ENCODE results near the gene TARBP2. TPM values are rescaled to one million over a fixed set of nuclear protein-coding genes. Genes with fewer than 3 reads are reported as not detected.

TARBP2 gene
- total RNA-seq, 4 donors from 2014 or later = 25.7 to 30.3 (median 27.2) TPM

DNA sequence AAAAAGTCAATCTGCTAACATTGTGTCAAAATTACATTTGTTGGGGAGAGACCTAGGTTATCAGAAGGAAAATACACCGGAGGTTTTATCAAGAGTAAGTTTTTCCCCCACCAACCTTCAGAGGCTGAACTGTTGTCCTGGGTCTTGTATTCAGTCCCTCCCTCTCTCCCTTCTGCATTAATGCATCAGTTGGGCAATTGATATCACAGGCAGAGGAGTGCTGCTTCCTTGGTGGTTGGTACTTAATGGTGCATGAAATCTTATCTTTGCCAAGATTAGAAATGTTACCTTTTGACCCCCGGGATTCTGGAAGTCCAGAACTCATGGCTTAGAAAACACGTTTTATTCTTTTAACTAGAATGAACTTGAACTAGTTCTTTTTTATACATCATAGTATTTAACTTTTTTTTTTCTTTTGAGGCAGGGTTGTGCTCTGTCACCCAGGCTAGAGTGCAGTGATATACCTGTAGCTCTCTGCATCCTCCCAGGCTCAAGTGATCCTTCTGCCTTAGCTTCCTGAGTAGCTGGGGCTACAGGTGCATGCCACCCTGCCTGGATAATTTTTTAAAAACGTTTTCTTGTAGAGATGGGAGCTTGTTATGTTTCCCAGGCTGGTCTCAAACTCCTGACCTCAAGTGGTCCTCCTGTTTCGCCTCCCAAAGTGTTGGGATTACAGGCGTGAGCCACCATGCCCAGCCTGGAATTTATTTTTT lies 44.3 kb upstream of the TARBP2 start:
- DNase-seq = no peak
- TF ChIP-seq, protein P1, sequence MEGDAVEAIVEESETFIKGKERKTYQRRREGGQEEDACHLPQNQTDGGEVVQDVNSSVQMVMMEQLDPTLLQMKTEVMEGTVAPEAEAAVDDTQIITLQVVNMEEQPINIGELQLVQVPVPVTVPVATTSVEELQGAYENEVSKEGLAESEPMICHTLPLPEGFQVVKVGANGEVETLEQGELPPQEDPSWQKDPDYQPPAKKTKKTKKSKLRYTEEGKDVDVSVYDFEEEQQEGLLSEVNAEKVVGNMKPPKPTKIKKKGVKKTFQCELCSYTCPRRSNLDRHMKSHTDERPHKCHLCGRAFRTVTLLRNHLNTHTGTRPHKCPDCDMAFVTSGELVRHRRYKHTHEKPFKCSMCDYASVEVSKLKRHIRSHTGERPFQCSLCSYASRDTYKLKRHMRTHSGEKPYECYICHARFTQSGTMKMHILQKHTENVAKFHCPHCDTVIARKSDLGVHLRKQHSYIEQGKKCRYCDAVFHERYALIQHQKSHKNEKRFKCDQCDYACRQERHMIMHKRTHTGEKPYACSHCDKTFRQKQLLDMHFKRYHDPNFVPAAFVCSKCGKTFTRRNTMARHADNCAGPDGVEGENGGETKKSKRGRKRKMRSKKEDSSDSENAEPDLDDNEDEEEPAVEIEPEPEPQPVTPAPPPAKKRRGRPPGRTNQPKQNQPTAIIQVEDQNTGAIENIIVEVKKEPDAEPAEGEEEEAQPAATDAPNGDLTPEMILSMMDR (IDR thresholded peaks at IDR 0.05) = no peak
- TF ChIP-seq POLR2A (IDR thresholded peaks at IDR 0.05) = no peak
- H3K9me3 ChIP-seq = no peaks in the 10 kb centered on the region
- H3K27ac ChIP-seq = no peak overlapping the region
- no peak overlapping the region for H3K4me3 ChIP-seq
- H3K4me1 ChIP-seq = peaks cover 0 to 27% (median 5%) of the 10 kb centered on the region in 4 donors
- peaks cover 0 to 77% (median 3%) of the 10 kb centered on the region in 3 donors for H3K36me3 ChIP-seq
- H3K27me3 ChIP-seq = no peaks in the 10 kb centered on the region

DNA sequence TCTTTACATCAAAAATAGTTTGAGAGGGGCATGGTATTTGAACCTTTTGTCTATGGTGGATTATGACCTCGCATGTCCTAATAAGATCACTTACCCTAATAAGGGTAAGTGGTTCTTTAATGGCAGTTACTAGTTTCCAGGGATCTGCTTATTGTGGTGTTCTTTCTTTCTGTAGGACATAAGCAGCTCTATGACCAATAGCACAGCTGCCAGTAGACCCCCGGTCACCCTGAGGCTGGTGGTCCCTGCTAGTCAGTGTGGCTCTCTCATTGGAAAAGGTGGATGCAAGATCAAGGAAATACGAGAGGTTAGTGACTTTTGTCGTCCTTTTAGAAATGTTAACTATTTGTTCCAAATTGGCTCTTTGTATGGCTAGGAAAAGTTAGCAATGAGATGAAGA lies 42.0 kb upstream of the TARBP2 start:
- no peaks in the 10 kb centered on the region for H3K27me3 ChIP-seq
- DNase-seq = no peak
- H3K4me1 ChIP-seq = peaks cover 0 to 14% (median 0%) of the 10 kb centered on the region in 4 donors
- TF ChIP-seq, protein P1 (IDR thresholded peaks at IDR 0.05) = no peak
- no peak for TF ChIP-seq POLR2A (IDR thresholded peaks at IDR 0.05)
- H3K36me3 ChIP-seq = peaks cover 0 to 100% (median 3%) of the 10 kb centered on the region in 3 donors
- no peaks in the 10 kb centered on the region for H3K9me3 ChIP-seq
- no peak overlapping the region for H3K4me3 ChIP-seq
- H3K27ac ChIP-seq = no peak overlapping the region

DNA sequence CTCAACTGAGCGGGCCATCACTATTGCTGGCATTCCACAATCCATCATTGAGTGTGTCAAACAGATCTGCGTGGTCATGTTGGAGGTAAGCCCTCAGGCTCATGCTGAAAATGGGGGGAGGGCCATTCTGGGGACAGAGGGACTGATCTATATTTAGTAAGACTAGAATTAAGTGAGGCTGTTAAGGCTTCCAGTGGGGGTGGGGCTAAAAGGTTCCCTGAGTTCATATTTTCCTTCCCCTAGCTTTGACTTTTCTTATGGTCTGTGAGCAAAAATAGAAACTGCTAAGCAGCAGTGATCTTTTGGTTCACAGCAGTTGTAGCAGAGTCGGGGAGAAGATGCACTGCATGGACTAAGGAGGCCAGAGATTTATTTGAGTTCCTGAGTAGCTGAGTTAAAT lies 40.0 kb upstream of the TARBP2 start:
- Histone ChIP-seq H3K27me3 (no peaks in the 10 kb centered on the region), H3K27ac (no peak overlapping the region), H3K4me1 (peaks cover 0 to 7% (median 0%) of the 10 kb centered on the region in 4 donors), H3K9me3 (no peaks in the 10 kb centered on the region), H3K4me3 (no peak overlapping the region), H3K36me3 (peaks cover 0 to 100% (median 3%) of the 10 kb centered on the region in 3 donors)
- TF ChIP-seq POLR2A (IDR thresholded peaks at IDR 0.05) = no peak
- TF ChIP-seq, protein P1 (IDR thresholded peaks at IDR 0.05) = no peak
- DNase-seq = no peak

DNA sequence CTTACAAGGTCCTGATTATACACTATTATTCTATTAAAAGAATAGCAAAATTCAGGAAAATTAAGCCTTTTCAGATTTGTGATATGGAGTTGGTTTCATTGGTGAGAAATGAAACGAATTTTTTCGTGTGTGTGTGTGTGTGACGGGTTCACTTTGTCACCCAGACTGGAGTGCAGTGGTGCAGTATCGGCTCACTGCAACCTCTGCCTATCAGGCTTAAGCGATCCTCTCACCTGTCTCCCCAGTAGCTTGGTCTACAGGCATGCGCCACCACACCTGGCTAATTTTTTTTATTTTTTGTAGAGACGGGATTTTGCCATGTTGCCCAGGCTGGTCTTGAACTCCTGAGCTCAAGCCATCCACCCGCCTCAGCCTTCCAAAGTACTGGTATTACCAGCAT lies 39.5 kb upstream of the TARBP2 start:
- peaks cover 0 to 7% (median 0%) of the 10 kb centered on the region in 4 donors for H3K4me1 ChIP-seq
- H3K27ac ChIP-seq = no peak overlapping the region
- peaks cover 0 to 100% (median 3%) of the 10 kb centered on the region in 3 donors for H3K36me3 ChIP-seq

DNA sequence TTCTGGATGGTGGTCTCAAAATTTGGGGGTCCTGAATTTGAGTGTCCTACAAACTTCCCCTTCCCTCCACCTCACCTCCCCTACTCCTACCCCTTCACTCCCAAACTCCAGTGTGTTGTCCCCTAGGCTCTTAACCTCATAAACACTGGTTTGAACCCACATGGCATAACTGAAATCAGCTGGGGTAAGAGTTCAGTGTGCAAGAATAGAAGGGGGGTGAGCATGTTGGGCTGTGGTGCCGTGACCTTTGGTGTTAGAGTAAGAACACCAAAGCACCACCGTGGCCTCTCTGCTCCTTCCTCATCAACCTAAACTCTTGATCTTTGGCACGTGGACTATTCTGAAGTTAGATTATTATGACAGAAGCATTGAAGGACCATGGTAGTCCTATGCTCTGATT lies 38.1 kb upstream of the TARBP2 start:
- H3K27me3 ChIP-seq = no peaks in the 10 kb centered on the region
- DNase-seq = no peak
- H3K4me1 ChIP-seq = peaks cover 0 to 7% (median 0%) of the 10 kb centered on the region in 4 donors
- peaks cover 0 to 100% (median 3%) of the 10 kb centered on the region in 3 donors for H3K36me3 ChIP-seq
- no peak for TF ChIP-seq POLR2A (IDR thresholded peaks at IDR 0.05)
- TF ChIP-seq, protein P1 (IDR thresholded peaks at IDR 0.05) = no peak
- no peaks in the 10 kb centered on the region for H3K9me3 ChIP-seq
- H3K4me3 ChIP-seq = no peak overlapping the region
- no peak overlapping the region for H3K27ac ChIP-seq

More for the DNA sequence above, 39.5 kb upstream of the TARBP2 start:
- no peak for DNase-seq
- no peak overlapping the region for H3K4me3 ChIP-seq
- TF ChIP-seq, protein P1 (IDR thresholded peaks at IDR 0.05) = no peak
- TF ChIP-seq POLR2A (IDR thresholded peaks at IDR 0.05) = no peak
- no peaks in the 10 kb centered on the region for H3K27me3 ChIP-seq
- no peaks in the 10 kb centered on the region for H3K9me3 ChIP-seq

Data from Peyer's patch (tissue), 4 donors.